GM12878 (cell line): Measurements from ENCODE around the gene MTHFS.
A peak's percentile ranks its signal among the peaks of the same experiment; 100 is the strongest.
"Not testable (repeated sequence)": the region's sequence is repeated elsewhere in the genome, so short reads cannot be mapped to it uniquely, and the experiment has no call there.

Source experiments
- ATF3 ChIP-seq: IDR thresholded peaks from 2 replicates; pipeline ENCODE4 v1.6.1; 2011; ENCODE audit warnings: low read depth, mild to moderate bottlenecking, low read length, moderate library complexity, borderline replicate concordance; ENCODE audit errors: extremely low read depth
- BMI1 ChIP-seq: fragments of 450-650 bp; IDR thresholded peaks from 2 replicates; pipeline ENCODE4 v1.6.1; 2016; ENCODE audit warnings: mild to moderate bottlenecking, moderate library complexity, borderline replicate concordance
- CREM ChIP-seq: IDR thresholded peaks from 2 replicates; pipeline ENCODE4 v1.6.1; 2014; ENCODE audit warnings: antibody characterized with exemption, low read depth
- CTCF ChIP-seq, 3 experiments: IDR thresholded peaks in 2 of 3; conservative IDR thresholded peaks in 1 of 3; 2 replicates each; pipeline ENCODE4 v1.5.1; 2011; ENCODE audit warnings: low read depth in 3 of 3, low read length in 3 of 3, mild to moderate bottlenecking in 3 of 3, control low read depth in 2 of 3, moderate library complexity in 2 of 3, inconsistent platforms in 1 of 3, mixed read lengths in 1 of 3; ENCODE audit not compliant: control insufficient read depth in 2 of 3, insufficient read depth in 1 of 3; ENCODE audit errors: extremely low read depth in 1 of 3
- ELK1 ChIP-seq: IDR thresholded peaks from 2 replicates; pipeline ENCODE4 v1.6.1; 2012; ENCODE audit warnings: low read depth, low read length, improper control_type of control experiment
- MEF2B ChIP-seq: fragments of 450-650 bp; IDR thresholded peaks from 2 replicates; pipeline ENCODE4 v1.6.1; 2018; ENCODE audit warnings: mild to moderate bottlenecking, moderate library complexity; ENCODE audit not compliant: partially characterized antibody, poor library complexity, severe bottlenecking
- MLLT1 ChIP-seq: fragments of 450-650 bp; IDR thresholded peaks from 2 replicates; pipeline ENCODE4 v1.6.1; 2016; ENCODE audit warnings: mild to moderate bottlenecking
- POLR2A ChIP-seq: IDR thresholded peaks from 2 replicates; pipeline ENCODE4 v1.6.1; 2011; ENCODE audit warnings: low read depth, mild to moderate bottlenecking, low read length
- SP1 ChIP-seq: IDR thresholded peaks from one replicate; pipeline ENCODE4 v1.6.1; 2011; ENCODE audit warnings: low read depth, low read length
- TAF1 ChIP-seq: IDR thresholded peaks from 2 replicates; pipeline ENCODE4 v1.6.1; 2011; ENCODE audit warnings: mild to moderate bottlenecking, low read depth, low read length, borderline replicate concordance
- USF2 ChIP-seq: IDR thresholded peaks from 2 replicates; pipeline ENCODE4 v1.6.1; 2011; ENCODE audit warnings: low read depth, low read length, improper control_type of control experiment, borderline replicate concordance
- ZBTB33 ChIP-seq: fragments of 450-650 bp; IDR thresholded peaks from 2 replicates; pipeline ENCODE4 v1.6.1; 2017; ENCODE audit warnings: mild to moderate bottlenecking
- ZNF217 ChIP-seq: fragments of 450-650 bp; IDR thresholded peaks from 2 replicates; pipeline ENCODE4 v1.6.1; 2017; ENCODE audit warnings: antibody characterized with exemption, mild to moderate bottlenecking

GRCh38 chr15:79915776-79916501, 19.1 kb upstream of the MTHFS start:
- not testable (repeated sequence) for TF ChIP-seq MEF2B; USF2; POLR2A; ELK1; TAF1; SP1; MLLT1; ZBTB33; CTCF (IDR thresholded peaks at IDR 0.05 in 2 of 3, conservative IDR thresholded peaks at IDR 0.05 in 1 of 3; ENCODE audit: control insufficient read depth in 2 of 3, extremely low read depth in 1 of 3, insufficient read depth in 1 of 3, low read depth in 3 of 3, low read length in 3 of 3); ATF3; BMI1; CREM
- peak; percentile 82 for TF ChIP-seq ZNF217
